ENCODE results near the gene ASCC3. TPM values are rescaled to one million over a fixed set of nuclear protein-coding genes. Genes with fewer than 3 reads are reported as not detected.

Gene ASCC3
- total and polyA plus RNA-seq, 2 experiments from 2014 or later: 92.9 to 129 TPM

DNA sequence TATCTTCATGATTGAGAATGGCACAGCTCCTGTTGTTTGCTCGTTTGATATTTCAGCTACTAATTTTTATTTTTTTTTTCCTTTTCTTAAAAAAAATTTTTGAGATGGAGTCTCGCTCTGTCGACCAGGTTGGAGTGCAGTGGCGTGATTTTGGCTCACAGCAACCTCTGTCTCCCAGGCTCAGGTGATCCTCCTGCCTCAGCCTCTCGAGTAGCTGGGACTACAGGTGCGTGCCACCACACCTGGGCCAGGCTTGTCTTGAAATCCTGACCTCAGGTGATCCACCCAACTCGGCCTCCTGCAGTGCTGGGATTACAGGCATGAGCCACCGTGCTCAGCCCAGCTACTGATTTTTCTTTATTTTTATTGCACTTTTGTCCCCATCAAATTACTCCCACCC, 266.2 kb downstream of the ASCC3 start:
- H3K4me1 Mint-ChIP-seq: no peaks in the 10 kb centered on the region
- ATAC-seq: no peak
- H3K27me3 Mint-ChIP-seq (ENCODE audit: insufficient read depth, low read depth, poor library complexity): no peaks in the 10 kb centered on the region
- H3K9me3 Mint-ChIP-seq: no peaks in the 10 kb centered on the region
- no peak overlapping the region for H3K4me2 ChIP-seq
- H3K4me3 ChIP-seq: no peak overlapping the region
- no peak overlapping the region for H2AFZ ChIP-seq
- H3K4me1 ChIP-seq (ENCODE audit: insufficient read depth): no peaks in the 10 kb centered on the region
- no peaks in the 10 kb centered on the region for H3K36me3 ChIP-seq (ENCODE audit: insufficient read depth)
- TF ChIP-seq JUNB (IDR thresholded peaks at IDR 0.05; ENCODE audit: unreplicated experiment): no peak
- no peak for TF ChIP-seq CREB1 (CRISPR knock-in tag; IDR thresholded peaks at IDR 0.05; ENCODE audit: low read depth)
- TF ChIP-seq NANOG (IDR thresholded peaks at IDR 0.05; ENCODE audit: borderline replicate concordance): no peak
- no peak for TF ChIP-seq EZH2 (IDR thresholded peaks at IDR 0.05; ENCODE audit: low read depth, unreplicated experiment)
- TF ChIP-seq, protein P1, sequence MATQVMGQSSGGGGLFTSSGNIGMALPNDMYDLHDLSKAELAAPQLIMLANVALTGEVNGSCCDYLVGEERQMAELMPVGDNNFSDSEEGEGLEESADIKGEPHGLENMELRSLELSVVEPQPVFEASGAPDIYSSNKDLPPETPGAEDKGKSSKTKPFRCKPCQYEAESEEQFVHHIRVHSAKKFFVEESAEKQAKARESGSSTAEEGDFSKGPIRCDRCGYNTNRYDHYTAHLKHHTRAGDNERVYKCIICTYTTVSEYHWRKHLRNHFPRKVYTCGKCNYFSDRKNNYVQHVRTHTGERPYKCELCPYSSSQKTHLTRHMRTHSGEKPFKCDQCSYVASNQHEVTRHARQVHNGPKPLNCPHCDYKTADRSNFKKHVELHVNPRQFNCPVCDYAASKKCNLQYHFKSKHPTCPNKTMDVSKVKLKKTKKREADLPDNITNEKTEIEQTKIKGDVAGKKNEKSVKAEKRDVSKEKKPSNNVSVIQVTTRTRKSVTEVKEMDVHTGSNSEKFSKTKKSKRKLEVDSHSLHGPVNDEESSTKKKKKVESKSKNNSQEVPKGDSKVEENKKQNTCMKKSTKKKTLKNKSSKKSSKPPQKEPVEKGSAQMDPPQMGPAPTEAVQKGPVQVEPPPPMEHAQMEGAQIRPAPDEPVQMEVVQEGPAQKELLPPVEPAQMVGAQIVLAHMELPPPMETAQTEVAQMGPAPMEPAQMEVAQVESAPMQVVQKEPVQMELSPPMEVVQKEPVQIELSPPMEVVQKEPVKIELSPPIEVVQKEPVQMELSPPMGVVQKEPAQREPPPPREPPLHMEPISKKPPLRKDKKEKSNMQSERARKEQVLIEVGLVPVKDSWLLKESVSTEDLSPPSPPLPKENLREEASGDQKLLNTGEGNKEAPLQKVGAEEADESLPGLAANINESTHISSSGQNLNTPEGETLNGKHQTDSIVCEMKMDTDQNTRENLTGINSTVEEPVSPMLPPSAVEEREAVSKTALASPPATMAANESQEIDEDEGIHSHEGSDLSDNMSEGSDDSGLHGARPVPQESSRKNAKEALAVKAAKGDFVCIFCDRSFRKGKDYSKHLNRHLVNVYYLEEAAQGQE (IDR thresholded peaks at IDR 0.05; ENCODE audit: unreplicated experiment): no peak
- no peak for TF ChIP-seq EZH2phosphoT487 (IDR thresholded peaks at IDR 0.05; ENCODE audit: unreplicated experiment)
- H3K9me2 ChIP-seq (ENCODE audit: insufficient read depth): no peaks in the 10 kb centered on the region
- no peak overlapping the region for H3K4me3 Mint-ChIP-seq
- H3K27me3 ChIP-seq (ENCODE audit: insufficient read depth): no peaks in the 10 kb centered on the region
- no peaks in the 10 kb centered on the region for H3F3A ChIP-seq (replicated peaks; ENCODE audit: low read depth)
- no peak overlapping the region for H3K27ac ChIP-seq (ENCODE audit: low read depth)
- no peak overlapping the region for H3K27ac Mint-ChIP-seq
- H3K36me3 Mint-ChIP-seq (ENCODE audit: low read depth): no peaks in the 10 kb centered on the region
- no peaks in the 10 kb centered on the region for H4K20me1 ChIP-seq (replicated peaks; ENCODE audit: insufficient read depth)
- DNase-seq (ENCODE audit: low spot score): no peak
- H3K79me2 ChIP-seq (replicated peaks; ENCODE audit: insufficient read depth): no peaks in the 10 kb centered on the region

DNA sequence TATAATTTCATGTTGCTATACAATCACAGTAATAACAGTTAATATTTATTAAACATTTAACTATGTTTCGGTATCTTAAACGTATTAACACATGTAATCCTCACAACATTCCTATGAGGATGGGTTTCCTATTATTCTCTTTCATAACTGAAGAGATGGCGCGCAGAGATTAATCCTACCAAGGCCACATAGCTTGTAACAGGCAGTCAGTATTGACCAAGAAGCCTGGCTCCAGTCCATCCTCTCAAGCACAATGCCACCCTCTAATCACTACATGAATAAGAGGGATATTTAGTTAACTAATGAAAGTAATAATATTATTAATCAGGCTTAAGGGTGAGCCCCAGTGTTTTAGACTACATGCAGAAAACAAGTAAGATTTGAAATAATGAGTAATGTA, 266.7 kb downstream of the ASCC3 start:
- no peak overlapping the region for H2AFZ ChIP-seq

More for the DNA sequence above, 266.7 kb downstream of the ASCC3 start:
- Histone ChIP-seq H3K27me3 (ENCODE audit: insufficient read depth) (no peaks in the 10 kb centered on the region), H3K4me1 (ENCODE audit: insufficient read depth) (no peaks in the 10 kb centered on the region), H4K20me1 (replicated peaks; ENCODE audit: insufficient read depth) (no peaks in the 10 kb centered on the region), H3K36me3 (ENCODE audit: insufficient read depth) (no peaks in the 10 kb centered on the region), H3K9me2 (ENCODE audit: insufficient read depth) (no peaks in the 10 kb centered on the region), H3K4me3 (no peak overlapping the region), H3K27ac (ENCODE audit: low read depth) (no peak overlapping the region), H3K4me2 (no peak overlapping the region), H3F3A (replicated peaks; ENCODE audit: low read depth) (no peaks in the 10 kb centered on the region), H3K79me2 (replicated peaks; ENCODE audit: insufficient read depth) (no peaks in the 10 kb centered on the region)
- ATAC-seq (no peak), DNase-seq (ENCODE audit: low spot score) (no peak)
- Mint-ChIP-seq H3K27ac (no peak overlapping the region), H3K4me3 (no peak overlapping the region), H3K36me3 (ENCODE audit: low read depth) (no peaks in the 10 kb centered on the region), H3K27me3 (ENCODE audit: insufficient read depth, low read depth, poor library complexity) (no peaks in the 10 kb centered on the region), H3K9me3 (no peaks in the 10 kb centered on the region), H3K4me1 (no peaks in the 10 kb centered on the region)
- TF ChIP-seq, protein P2, sequence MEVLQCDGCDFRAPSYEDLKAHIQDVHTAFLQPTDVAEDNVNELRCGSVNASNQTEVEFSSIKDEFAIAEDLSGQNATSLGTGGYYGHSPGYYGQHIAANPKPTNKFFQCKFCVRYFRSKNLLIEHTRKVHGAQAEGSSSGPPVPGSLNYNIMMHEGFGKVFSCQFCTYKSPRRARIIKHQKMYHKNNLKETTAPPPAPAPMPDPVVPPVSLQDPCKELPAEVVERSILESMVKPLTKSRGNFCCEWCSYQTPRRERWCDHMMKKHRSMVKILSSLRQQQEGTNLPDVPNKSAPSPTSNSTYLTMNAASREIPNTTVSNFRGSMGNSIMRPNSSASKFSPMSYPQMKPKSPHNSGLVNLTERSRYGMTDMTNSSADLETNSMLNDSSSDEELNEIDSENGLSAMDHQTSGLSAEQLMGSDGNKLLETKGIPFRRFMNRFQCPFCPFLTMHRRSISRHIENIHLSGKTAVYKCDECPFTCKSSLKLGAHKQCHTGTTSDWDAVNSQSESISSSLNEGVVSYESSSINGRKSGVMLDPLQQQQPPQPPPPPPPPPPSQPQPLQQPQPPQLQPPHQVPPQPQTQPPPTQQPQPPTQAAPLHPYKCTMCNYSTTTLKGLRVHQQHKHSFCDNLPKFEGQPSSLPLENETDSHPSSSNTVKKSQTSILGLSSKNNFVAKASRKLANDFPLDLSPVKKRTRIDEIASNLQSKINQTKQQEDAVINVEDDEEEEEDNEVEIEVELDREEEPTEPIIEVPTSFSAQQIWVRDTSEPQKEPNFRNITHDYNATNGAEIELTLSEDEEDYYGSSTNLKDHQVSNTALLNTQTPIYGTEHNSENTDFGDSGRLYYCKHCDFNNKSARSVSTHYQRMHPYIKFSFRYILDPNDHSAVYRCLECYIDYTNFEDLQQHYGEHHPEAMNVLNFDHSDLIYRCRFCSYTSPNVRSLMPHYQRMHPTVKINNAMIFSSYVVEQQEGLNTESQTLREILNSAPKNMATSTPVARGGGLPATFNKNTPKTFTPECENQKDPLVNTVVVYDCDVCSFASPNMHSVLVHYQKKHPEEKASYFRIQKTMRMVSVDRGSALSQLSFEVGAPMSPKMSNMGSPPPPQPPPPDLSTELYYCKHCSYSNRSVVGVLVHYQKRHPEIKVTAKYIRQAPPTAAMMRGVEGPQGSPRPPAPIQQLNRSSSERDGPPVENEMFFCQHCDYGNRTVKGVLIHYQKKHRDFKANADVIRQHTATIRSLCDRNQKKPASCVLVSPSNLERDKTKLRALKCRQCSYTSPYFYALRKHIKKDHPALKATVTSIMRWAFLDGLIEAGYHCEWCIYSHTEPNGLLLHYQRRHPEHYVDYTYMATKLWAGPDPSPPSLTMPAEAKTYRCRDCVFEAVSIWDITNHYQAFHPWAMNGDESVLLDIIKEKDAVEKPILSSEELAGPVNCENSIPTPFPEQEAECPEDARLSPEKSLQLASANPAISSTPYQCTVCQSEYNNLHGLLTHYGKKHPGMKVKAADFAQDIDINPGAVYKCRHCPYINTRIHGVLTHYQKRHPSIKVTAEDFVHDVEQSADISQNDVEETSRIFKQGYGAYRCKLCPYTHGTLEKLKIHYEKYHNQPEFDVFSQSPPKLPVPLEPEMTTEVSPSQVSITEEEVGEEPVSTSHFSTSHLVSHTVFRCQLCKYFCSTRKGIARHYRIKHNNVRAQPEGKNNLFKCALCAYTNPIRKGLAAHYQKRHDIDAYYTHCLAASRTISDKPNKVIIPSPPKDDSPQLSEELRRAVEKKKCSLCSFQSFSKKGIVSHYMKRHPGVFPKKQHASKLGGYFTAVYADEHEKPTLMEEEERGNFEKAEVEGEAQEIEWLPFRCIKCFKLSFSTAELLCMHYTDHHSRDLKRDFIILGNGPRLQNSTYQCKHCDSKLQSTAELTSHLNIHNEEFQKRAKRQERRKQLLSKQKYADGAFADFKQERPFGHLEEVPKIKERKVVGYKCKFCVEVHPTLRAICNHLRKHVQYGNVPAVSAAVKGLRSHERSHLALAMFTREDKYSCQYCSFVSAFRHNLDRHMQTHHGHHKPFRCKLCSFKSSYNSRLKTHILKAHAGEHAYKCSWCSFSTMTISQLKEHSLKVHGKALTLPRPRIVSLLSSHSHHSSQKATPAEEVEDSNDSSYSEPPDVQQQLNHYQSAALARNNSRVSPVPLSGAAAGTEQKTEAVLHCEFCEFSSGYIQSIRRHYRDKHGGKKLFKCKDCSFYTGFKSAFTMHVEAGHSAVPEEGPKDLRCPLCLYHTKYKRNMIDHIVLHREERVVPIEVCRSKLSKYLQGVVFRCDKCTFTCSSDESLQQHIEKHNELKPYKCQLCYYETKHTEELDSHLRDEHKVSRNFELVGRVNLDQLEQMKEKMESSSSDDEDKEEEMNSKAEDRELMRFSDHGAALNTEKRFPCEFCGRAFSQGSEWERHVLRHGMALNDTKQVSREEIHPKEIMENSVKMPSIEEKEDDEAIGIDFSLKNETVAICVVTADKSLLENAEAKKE (CRISPR knock-in tag; IDR thresholded peaks at IDR 0.05): no peak
- no peak for TF ChIP-seq EZH2 (IDR thresholded peaks at IDR 0.05; ENCODE audit: low read depth, unreplicated experiment)
- no peak for TF ChIP-seq JUNB (IDR thresholded peaks at IDR 0.05; ENCODE audit: unreplicated experiment)
- TF ChIP-seq EZH2phosphoT487 (IDR thresholded peaks at IDR 0.05; ENCODE audit: unreplicated experiment): no peak
- TF ChIP-seq, protein P3, sequence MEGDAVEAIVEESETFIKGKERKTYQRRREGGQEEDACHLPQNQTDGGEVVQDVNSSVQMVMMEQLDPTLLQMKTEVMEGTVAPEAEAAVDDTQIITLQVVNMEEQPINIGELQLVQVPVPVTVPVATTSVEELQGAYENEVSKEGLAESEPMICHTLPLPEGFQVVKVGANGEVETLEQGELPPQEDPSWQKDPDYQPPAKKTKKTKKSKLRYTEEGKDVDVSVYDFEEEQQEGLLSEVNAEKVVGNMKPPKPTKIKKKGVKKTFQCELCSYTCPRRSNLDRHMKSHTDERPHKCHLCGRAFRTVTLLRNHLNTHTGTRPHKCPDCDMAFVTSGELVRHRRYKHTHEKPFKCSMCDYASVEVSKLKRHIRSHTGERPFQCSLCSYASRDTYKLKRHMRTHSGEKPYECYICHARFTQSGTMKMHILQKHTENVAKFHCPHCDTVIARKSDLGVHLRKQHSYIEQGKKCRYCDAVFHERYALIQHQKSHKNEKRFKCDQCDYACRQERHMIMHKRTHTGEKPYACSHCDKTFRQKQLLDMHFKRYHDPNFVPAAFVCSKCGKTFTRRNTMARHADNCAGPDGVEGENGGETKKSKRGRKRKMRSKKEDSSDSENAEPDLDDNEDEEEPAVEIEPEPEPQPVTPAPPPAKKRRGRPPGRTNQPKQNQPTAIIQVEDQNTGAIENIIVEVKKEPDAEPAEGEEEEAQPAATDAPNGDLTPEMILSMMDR (conservative IDR thresholded peaks at IDR 0.05; ENCODE audit: low read depth in 2 of 2): no peak
- no peak for TF ChIP-seq STAT1 (IDR thresholded peaks at IDR 0.05; ENCODE audit: unreplicated experiment)
- no peak for TF ChIP-seq CREB1 (CRISPR knock-in tag; IDR thresholded peaks at IDR 0.05; ENCODE audit: low read depth)

Data from GM23338 (cell line).